Lung (tissue), 12 donors: ENCODE results near the gene A1CF. TPM values are rescaled to one million over a fixed set of nuclear protein-coding genes. Genes with fewer than 3 reads are reported as not detected.

Experiments used
- ATAC-seq: fragments of 200-7000 bp; cut with Tn5 transposase; one replicate; pipeline ENCODE4 v1.9.1; 2020; ENCODE audit warnings: moderate number of reproducible peaks; ENCODE audit not compliant: insufficient read depth, low FRiP score
- DNase-seq, 3 donors: peaks; one replicate each; pipeline ENCODE4 v3.0.0-alpha.2; 2013 to 2017
- H3K27ac ChIP-seq, 2 donors: one replicate each; pipeline ENCODE4 v1.5.1; 2013; ENCODE audit warnings: mild to moderate bottlenecking in 2 of 2, moderate library complexity in 2 of 2, control low read depth in 1 of 2, inconsistent platforms in 1 of 2, low read depth in 1 of 2, low read length in 1 of 2
- H3K27me3 ChIP-seq, 3 donors: one replicate each; pipeline ENCODE4 v1.5.1; 2013; ENCODE audit warnings: low read length in 2 of 3; ENCODE audit not compliant: control insufficient read depth in 3 of 3, insufficient read depth in 3 of 3
- H3K36me3 ChIP-seq, 4 donors: one replicate each; pipeline ENCODE4 v1.5.1; 2013; ENCODE audit warnings: low read length in 4 of 4, mild to moderate bottlenecking in 1 of 4, moderate library complexity in 1 of 4; ENCODE audit not compliant: control insufficient read depth in 4 of 4, insufficient read depth in 4 of 4
- H3K4me1 ChIP-seq, 5 donors: one replicate each; pipeline ENCODE4 v1.5.1; 2013; ENCODE audit warnings: low read length in 5 of 5, mild to moderate bottlenecking in 2 of 5, moderate library complexity in 1 of 5; ENCODE audit not compliant: control insufficient read depth in 5 of 5, insufficient read depth in 5 of 5
- H3K4me3 ChIP-seq: one replicate; pipeline ENCODE4 v1.5.1; 2013; ENCODE audit warnings: mild to moderate bottlenecking, control low read depth, moderate library complexity
- H3K9ac ChIP-seq, 2 donors: one replicate each; pipeline ENCODE4 v1.5.1; 2013; ENCODE audit warnings: low read length in 2 of 2, control low read depth in 1 of 2; ENCODE audit not compliant: insufficient read depth in 1 of 2
- H3K9me3 ChIP-seq, 4 donors: one replicate each; pipeline ENCODE4 v1.5.1; 2013; ENCODE audit warnings: low read length in 3 of 4, mild to moderate bottlenecking in 1 of 4, moderate library complexity in 1 of 4; ENCODE audit not compliant: control insufficient read depth in 4 of 4, insufficient read depth in 3 of 4
- WGBS, 2 donors: extraction: QIAGEN DNeasy Blood & Tissue Kit; methylation state at CpG; one replicate each; pipeline ENCODE4 v1.1.7; 2013; 5-methylcytosine and 5-hydroxymethylcytosine counted together
- polyA plus RNA-seq, 2 donors: library from polyadenylated mRNA; stranded (reverse); fragments of 200-250 nt; gene quantifications; one replicate each; pipeline ENCODE4 v1.2.1, GENCODE V29; 2013
- total RNA-seq, 2 donors: library from RNA; depleted of rRNA in 1 of 2; stranded (reverse); fragments of >200 nt in 1 of 2; gene quantifications; one replicate each; pipeline ENCODE4 v1.2.1, GENCODE V29; 2014 to 2021
- TF ChIP-seq, protein P1 (sequence below): IDR thresholded peaks from 2 replicates; pipeline ENCODE4 v1.5.1; 2012; ENCODE audit warnings: mild to moderate bottlenecking; ENCODE audit errors: control extremely low read depth, extremely low read depth
- donor health status: control.
- donor health status: control.
- donor health status: Bipolar disorder and iron deficiency.
- donor health status: healthy.
- donor health status: DM: yes; HTN: yes; CAD: no.

The A1CF gene
- total and polyA plus RNA-seq, 4 donors: under 0.01 to 0.25 (median 0.05) TPM

DNA sequence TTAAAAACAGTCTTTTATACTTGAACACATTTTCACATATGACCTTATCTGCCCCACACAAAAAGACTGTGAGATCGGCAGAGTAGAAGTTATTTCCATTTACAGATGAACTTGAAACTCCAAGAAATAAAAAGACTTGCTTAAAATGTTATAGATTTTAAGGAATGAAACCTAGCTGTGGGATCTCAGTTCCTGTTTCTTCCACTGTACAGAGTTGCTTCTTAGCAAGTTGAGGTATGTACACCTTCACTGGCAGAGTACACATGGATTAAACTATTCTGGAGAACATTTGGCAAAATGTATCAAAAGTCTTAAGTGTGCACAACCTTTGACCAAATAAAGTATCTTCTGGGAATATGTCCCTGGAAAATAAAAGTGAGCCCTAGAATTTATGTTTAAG is 48.3 kb downstream of the A1CF start:
- 80 to 89% methylated on average over 1 of the region's 1 CpG for WGBS, 2 donors
- no peak overlapping the region for H3K4me3 ChIP-seq
- peaks cover 0 to 2% (median 0%) of the 10 kb centered on the region in 5 donors for H3K4me1 ChIP-seq
- no peaks in the 10 kb centered on the region for H3K9me3 ChIP-seq
- H3K27ac ChIP-seq: no peak overlapping the region
- no peaks in the 10 kb centered on the region for H3K36me3 ChIP-seq
- no peak overlapping the region for H3K9ac ChIP-seq
- TF ChIP-seq, protein P1, sequence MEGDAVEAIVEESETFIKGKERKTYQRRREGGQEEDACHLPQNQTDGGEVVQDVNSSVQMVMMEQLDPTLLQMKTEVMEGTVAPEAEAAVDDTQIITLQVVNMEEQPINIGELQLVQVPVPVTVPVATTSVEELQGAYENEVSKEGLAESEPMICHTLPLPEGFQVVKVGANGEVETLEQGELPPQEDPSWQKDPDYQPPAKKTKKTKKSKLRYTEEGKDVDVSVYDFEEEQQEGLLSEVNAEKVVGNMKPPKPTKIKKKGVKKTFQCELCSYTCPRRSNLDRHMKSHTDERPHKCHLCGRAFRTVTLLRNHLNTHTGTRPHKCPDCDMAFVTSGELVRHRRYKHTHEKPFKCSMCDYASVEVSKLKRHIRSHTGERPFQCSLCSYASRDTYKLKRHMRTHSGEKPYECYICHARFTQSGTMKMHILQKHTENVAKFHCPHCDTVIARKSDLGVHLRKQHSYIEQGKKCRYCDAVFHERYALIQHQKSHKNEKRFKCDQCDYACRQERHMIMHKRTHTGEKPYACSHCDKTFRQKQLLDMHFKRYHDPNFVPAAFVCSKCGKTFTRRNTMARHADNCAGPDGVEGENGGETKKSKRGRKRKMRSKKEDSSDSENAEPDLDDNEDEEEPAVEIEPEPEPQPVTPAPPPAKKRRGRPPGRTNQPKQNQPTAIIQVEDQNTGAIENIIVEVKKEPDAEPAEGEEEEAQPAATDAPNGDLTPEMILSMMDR: no peak
- H3K27me3 ChIP-seq: no peaks in the 10 kb centered on the region
- DNase-seq (no peak), ATAC-seq (no peak)

DNA sequence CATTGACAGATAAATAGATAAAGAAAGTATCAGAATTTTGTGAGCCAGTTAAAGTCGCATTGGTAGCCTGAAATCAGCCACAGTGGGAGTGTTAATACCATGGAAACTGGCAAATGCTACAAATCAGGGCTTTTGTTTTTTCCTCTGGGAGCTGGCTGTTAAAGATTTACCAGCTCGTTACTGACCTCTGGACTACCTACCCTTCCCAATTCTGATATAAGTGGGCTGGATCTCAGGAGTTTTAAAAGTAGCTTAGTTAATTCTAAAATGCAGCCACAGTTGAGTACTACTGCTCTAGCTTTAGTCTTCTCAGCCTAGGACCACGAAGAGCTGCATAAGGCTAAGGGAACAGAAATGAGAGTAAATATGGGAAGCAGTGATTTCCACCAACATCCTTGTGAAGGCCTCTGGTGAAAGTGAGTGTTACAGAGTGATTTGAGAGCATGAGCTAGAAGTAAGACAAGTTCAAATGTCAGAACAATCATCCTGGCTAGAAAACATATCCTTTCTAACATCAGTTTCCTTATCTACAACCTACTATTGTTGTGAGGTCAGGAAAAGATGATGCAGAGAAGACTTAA is 53.2 kb downstream of the A1CF start:
- ATAC-seq (no peak), DNase-seq (no peak)
- Histone ChIP-seq H3K9ac (no peak overlapping the region), H3K27me3 (no peaks in the 10 kb centered on the region), H3K4me3 (no peak overlapping the region), H3K27ac (no peak overlapping the region), H3K4me1 (no peaks in the 10 kb centered on the region), H3K36me3 (no peaks in the 10 kb centered on the region), H3K9me3 (no peaks in the 10 kb centered on the region)
- TF ChIP-seq, protein P1: no peak
- WGBS, 2 donors: 66 to 78% methylated on average over 3 of the region's 3 CpGs

DNA sequence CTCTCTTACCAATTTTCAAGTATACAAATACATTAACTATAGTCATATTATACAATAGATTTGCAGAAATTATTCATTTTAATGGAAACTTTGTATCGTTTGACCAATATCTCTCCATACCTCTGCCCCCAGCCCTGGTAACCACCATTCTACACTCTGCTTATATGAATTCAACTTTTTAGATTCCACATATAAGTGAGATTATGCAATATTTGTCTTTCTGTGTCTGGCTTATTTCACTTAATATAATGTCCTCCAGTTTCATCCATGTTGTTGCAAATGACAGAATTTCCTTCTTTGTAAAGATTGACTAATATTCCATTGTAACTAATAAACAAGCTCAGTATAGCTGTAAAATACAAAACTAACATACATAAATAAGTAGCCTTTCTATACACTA is 55.4 kb downstream of the A1CF start:
- Histone ChIP-seq H3K4me3 (no peak overlapping the region), H3K9me3 (no peaks in the 10 kb centered on the region), H3K9ac (no peak overlapping the region), H3K36me3 (no peaks in the 10 kb centered on the region), H3K27ac (no peak overlapping the region), H3K27me3 (no peaks in the 10 kb centered on the region), H3K4me1 (no peaks in the 10 kb centered on the region)
- ATAC-seq: no peak
- 93 to 100% methylated on average over 1 of the region's 1 CpG for WGBS, 2 donors
- no peak for DNase-seq
- TF ChIP-seq, protein P1: no peak

DNA sequence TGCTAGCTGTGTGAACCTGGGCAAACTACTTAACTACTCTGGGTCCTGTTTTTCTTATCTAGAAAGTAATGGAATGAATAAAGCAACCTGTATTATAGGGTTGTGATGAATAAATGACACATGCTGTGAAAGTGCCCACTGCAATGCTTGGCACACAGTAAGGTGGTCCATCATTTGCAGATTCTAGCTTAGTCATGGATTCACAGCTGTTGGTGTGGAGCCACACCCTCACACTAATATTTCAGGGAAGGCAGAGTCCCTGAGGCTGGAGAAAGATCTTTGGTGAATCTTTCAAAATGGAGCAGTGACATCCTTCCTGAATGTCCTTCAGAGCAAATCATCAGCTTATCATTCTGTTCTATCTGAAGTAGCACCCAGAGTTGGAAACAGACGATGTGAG is 60.6 kb downstream of the A1CF start:
- Histone ChIP-seq H3K27ac (no peak overlapping the region), H3K9me3 (no peaks in the 10 kb centered on the region), H3K4me3 (no peak overlapping the region), H3K27me3 (no peaks in the 10 kb centered on the region), H3K36me3 (no peaks in the 10 kb centered on the region), H3K9ac (no peak overlapping the region), H3K4me1 (no peaks in the 10 kb centered on the region)
- no peak for DNase-seq
- TF ChIP-seq, protein P1: no peak
- ATAC-seq: no peak
- 79 to 85% methylated on average over 1 of the region's 1 CpG for WGBS, 2 donors
